HG03439 (cell line): ENCODE results near the gene FOXRED1.
"Not testable (repeated sequence)": the region's sequence is repeated elsewhere in the genome, so short reads cannot be mapped to it uniquely, and the experiment has no call there.

Experiments
- ATAC-seq: cut with Tn5 transposase; IDR thresholded peaks from one replicate; pipeline ENCODE4 v1.9.1; 2021; ENCODE audit warnings: mild to moderate bottlenecking, moderate library complexity; ENCODE audit not compliant: unreplicated experiment

FOXRED1 gene

DNA sequence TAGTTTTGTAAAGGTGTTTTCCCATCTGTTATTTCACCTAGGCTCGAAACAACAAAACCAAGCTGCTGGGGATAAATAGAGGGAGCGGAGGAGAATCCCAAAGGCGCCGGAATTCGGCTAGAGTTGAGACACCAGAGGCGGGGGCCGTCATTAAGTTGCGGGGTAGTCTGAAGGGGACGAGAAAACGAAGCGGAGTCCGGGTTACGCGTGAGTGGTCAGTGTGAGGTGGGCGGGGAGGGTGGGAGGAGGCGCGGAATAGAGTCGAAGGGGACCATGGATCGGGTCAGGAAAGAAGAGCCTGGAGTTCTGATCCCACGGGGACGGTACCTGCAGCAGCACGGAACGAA lies 620 bp upstream of the FOXRED1 start:
- no peak for ATAC-seq

DNA sequence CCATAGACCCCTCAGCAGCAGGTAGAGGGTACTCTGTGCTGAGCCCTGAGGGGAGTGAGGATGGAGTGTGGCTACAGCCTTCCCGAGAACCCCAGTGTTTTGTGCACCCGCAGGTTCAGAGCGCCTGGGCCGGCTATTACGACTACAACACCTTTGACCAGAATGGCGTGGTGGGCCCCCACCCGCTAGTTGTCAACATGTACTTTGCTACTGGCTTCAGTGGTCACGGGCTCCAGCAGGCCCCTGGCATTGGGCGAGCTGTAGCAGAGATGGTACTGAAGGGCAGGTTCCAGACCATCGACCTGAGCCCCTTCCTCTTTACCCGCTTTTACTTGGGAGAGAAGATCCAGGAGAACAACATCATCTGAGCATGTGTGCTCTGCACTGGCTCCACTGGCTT lies 8.4 kb downstream of the FOXRED1 start:
- ATAC-seq: no peak

DNA sequence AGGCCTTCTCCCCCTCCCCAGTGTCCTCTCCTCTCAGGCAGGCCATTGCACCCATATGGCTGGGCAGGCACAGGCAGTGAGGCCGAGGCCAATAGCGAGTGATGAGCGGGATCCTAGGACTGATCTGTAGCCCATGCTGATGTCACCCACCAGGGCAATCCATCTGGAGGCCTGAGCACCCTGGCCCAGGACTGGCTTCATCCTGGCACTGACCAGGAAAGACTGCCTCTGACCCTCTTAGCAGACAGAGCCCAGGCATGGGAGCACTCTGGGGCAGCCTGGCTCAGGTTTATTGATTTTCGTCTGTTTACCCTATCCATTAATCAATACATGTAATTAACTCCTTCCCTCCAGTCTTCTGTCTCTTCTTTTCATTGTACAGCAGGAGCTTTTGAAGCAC lies 8.8 kb downstream of the FOXRED1 start:
- ATAC-seq: no peak

DNA sequence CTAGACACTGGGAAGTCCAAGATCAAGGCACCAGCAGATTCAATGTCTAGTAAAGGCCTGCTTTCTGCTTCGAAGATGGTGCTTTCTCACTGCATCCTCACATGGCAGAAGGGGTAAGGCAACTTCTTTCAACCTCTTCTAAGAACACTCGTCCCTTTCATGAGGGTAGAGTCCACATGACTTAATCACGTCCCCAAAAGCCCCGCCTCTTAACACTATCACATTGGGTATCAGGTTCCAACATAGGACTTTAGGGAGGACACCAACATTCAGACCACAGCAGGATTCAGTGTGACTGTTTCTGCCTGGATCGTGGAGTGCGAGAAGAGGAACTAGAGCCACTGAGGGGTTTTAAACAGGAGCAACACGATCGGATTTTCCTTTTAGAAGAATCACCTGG lies 10.2 kb downstream of the FOXRED1 start:
- no peak for ATAC-seq

DNA sequence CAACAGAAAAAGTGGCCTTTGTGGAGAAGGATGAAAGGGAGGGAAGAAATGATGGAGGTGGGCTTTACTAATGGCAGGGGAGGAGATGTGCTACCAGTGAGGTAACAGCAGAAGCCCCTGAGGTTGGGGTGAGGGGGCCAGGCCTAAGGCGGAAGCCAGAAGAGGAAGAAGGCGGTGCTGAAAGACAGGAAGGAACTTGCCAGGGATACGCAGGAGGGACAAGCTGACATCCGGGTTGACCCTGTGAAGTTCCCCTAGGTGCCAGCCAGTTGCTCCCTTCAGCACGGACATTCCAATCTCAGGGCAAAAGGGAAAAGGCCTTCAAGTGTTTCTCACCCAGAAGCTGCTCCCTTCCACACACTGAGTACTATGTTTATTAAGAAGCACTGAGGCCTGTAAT lies 11.6 kb downstream of the FOXRED1 start:
- no peak for ATAC-seq

DNA sequence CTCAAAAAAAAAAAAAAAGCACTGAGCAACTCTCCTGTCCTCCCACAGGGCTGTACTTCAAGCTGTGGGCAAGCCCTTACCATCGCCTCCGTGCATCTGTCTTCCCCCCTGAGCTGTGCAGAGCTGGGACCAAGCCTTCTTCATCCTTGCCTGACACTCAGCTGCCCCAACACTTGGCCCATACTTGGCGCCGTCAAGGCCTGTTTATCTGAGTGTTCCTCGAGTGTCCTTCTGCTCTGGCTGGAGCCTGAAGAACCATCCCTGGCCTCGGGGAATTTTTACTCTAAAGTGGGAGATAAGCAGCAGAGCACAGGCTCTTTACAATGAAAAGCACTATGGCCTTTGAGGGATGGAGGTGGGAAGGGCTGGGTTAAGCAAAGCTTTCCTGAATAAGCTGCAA lies 12.3 kb downstream of the FOXRED1 start:
- no peak for ATAC-seq

DNA sequence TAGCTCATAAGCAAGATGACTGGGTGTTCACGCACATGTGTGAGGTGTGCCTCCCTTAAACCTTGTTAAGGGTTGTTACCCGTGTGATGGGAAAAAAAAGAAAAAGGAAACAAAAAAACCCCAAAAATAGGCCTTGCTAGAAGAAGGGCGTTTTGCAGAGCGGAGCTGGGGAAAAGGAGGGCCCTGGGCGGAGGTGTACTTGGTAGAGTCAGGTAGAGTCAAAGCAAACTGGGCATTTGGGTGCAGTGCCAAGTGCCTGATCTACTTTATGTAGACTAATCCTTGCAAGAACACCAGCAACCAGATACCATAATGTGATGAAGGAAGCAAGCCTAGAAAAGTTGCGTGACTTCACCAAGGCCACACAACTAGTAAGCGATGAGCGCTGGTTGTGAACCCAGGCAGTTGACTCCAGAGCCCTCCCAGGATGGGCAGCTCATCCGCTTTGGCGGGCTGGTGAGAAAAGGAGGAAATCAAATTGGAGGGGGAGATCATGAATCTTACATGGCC lies 12.8 kb downstream of the FOXRED1 start:
- no peak for ATAC-seq

DNA sequence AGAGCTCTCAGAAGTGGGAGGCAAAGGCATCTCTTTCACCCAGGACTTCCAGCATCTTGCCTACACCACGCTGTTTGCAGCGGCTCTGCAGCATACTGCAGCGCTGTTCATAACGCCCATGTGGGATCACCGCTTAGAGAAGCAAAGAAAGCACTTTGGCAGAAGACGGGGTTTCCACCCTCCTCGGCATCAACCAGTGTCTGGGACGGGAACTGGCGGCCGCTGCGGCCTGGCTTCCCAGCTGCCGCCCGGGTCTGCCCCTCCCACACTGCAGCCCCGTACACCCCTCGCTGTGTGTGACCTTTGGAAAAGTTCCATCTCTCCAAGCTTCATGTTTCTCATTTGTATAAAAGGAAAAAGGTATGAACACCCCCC lies 13.4 kb downstream of the FOXRED1 start:
- no peak for ATAC-seq

DNA sequence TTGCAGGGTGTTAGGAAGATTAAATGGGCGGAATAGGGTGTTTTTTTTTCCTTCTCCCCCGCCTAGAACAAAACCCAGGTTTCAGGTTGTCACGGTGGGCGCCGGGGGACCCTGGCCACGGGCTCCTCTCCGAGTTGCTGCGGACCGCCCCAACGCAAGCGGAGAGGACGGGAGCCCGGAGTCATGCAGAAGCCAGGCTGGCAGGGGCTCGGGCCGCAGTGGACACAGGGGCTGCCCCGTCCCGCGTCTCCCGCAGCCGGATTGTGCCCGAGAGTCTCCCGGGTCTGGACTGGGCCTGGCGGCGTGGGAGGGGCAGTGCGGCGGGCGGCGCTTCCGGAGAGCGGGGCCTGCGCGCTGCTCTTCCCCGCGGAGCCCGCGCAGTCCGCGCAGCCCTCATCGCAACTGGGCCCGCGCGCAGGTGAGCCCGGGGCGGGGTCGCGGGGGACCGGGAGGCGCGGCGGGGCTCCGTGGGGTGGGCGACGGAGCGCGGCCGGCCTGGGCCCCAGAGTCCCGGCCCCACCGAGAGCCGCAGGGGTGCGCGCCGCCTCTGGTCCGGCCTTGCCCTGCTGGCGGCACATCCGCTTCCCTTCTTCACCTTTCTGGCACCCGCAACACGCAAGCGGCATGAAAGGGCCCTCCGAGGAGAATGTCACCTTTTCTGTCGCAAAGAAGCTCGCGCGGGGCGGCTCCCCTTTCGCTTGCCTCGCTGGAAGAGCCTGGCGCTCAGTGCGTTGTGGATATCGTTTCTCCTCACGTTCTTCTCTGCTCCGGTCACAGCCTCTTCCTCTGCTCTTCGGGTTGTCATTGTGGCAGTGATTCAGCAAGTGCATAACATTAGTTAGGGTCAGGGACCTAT lies 14.0 kb downstream of the FOXRED1 start, which contains the start of gene TIRAP:
Gene TIRAP, plus strand, starts transcription at position 358 of the 856 bp plus-strand sequence. CDS start 7,802 bp downstream, outside the sequence.
- peak; percentile 55 for ATAC-seq

DNA sequence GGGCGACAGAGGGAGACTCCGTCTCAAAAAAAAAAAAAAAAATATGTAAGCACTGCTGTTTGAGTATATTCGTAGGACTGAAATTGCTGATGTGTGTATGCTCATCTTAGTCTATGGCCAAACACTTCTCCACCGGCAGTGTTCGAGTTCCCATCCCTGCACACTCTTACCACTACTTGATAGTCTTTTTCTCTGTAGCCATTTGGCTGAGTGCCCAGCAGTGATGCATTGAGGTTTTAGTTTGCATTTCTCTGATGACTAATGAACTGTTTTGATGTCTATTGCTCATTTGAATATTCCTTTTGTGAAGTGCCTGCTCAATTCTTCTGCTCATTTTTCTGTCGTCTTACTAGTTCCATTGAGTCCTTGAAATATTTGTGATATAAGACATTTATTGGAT lies 15.9 kb downstream of the FOXRED1 start:
- ATAC-seq: peak; percentile 69

DNA sequence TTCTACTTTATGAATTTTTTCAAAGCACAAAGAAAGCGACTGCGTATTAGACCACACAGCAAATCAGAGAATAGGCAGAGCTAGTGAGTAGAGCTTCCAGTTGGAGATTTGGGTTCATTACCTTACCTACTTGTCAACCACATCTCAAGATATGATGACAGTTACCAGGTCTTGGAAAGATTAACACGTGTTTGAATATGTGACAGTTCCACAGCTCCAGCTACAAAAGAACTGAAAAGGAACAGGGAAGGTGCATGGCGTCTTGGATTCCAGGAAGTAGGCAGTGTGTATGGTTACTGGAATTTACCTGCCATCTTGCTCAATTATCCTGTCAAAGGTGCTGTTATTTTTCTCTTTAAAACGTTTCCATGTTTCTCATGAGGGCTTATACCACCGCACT lies 19.3 kb downstream of the FOXRED1 start:
- no peak for ATAC-seq

DNA sequence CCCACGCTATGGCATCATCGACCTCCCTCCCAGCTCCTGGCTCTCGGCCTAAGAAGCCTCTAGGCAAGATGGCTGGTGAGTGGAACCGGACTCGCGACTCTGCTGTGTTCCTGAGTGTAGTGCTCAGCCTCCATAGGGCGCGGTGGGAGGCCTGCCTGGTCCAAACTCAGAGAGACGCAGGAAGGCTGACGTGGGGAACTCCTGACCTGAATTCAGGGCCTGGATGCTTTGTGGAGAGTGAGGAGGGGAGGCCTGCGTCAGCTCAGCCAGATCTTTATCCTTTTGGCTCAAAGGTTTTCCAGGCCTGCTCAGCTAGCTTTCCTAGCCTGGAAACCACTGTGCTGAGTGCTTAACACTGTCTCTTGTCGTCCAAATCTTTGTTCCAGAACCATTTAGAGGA lies 21.9 kb downstream of the FOXRED1 start:
- ATAC-seq: no peak

DNA sequence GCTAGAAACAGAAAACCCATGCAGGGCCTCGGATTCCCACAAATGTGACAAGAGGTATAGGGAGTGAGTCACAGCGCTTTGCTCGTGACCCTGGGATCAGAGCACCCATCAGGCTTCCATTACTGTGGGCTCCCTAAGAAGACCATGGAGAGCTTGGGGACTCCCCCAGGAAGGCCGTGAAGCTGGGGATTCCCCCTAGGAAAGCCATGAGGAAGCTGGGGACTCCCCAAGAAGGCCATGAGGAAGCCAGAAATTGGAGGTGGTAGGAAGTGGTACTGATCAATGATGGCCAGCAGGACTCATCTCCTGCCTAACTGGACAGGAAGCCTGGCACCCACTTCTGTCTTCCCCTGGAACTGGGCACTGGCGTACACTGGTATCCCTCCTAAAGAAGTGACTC lies 24.8 kb downstream of the FOXRED1 start:
- ATAC-seq: peak; percentile 57

DNA sequence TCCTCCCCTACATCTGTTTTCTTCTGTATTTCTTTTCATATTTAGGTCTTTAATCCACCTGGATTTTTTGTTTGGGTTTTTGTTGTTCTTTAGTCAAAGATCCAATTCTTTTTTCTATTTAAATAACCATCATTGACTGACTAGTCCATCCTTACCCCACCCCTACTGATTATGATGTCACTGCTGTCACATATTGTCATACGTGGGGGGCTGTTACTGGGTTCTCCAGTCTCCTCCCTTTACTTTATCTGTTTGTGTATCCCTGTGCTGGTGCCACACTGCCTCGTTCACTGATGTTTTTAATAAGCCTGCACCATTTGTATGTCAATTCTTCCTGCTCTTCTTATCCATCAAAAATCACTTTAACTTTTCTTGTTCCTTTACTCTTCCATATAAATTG lies 28.1 kb downstream of the FOXRED1 start:
- ATAC-seq: no peak

DNA sequence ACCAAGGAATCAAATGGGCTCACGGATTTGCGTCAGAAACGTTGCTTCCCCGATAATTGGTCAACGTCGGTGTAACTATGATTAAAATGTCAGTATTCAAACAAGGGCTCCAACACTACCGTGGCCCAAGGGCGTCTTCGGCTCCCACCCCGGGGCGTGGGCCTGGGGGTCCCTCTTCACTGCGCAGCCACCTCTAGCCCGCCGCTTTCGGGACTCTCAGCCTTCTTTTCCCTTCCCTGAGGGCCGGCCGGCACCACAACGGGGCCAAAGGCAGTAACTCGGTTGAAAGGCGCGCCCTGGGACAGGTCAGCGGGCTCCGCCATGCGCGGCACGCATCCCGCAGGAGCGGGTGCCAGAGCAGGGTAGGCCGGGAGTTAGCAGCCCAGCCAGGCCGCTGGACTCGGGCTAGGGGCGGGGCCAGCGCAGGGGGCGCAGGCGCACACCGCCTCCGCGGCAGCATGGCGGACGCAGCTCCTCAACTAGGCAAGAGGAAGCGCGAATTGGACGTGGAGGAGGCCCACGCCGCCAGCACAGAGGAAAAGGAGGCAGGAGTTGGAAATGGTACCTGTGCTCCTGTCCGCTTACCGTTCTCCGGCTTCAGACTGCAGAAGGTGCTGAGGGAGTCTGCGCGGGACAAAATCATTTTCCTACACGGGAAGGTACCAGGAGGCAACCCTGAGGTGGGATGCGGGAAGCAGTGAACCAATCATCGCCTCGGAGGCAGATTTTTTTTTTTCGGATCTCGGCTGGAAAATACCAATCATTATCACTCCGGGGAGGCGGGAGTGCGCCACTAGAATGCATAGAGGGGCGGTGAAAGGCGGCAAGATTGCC lies 34.9 kb downstream of the FOXRED1 start, which contains the start of gene DCPS:
Gene DCPS, plus strand, starts transcription at position 438 of the 834 bp plus-strand sequence. Its CDS starts 21 bp downstream, at position 459.
- ATAC-seq: peak; percentile 84

DNA sequence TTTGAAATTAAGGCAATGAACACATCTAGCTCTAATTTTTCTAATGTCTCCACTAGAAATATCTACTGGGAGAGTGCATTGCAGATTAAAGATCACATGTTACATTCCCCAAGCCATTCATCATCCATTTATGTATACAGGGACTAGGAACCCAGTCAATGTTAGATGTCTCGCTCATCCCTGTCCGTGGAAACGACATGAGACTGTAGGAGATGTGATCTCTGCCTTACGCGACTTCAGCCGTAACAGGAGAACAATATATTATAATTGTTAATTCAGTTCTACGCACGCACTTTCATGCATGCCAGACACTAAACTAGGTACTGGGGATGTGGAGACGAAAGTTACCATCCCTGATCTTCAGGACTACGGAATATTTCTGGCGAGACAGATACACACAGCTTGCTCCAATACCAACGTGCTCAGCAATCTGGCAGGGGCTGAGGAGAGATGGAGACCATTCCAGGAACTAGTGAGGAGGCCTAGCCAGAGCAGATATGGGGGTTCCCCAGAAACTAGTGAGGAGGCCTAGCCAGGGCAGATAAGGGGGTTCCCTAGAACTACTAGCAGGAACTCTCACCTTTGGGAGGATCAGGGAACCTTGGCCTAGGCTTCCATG lies 35.6 kb downstream of the FOXRED1 start:
- ATAC-seq: peak; percentile 5

DNA sequence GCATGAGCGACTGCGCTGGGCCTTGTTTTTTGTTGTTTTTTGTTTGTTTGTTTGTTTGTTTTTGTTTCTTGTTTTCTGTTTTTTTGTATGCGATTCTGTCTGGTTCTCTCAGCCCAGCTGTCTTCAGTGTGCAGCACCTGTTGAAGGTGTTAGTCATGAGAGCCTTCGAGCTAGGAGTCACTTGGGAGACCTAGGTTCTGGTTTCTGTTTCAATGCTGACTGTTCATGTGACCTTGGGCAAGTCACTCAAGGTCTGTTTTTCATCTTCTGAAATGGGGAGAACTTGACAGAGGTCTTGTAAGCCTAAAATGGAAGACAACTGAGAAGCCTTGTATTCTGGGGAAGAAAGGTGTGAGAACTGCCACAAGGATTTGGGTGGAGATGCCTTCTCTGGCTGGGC lies 36.7 kb downstream of the FOXRED1 start:
- peak; percentile 62 for ATAC-seq

DNA sequence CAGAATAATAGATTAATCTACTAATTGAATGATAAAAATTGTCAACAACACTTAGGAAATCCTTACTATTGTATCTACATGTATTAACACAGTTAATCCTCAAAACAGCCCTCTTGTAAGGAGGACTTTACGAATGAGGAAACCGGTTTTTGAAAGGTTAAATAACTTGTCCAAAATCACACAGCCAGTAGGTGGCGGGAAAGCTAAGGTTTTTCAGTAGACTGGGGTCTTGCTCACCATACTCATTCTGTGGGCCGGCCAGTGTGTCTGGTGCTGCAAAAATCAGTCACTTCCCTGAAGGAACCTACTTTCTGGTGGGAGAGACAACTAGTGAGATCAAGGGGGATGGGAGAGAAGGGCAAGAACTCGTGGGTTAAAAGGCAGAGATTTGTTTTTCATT lies 38.8 kb downstream of the FOXRED1 start:
- ATAC-seq: no peak

DNA sequence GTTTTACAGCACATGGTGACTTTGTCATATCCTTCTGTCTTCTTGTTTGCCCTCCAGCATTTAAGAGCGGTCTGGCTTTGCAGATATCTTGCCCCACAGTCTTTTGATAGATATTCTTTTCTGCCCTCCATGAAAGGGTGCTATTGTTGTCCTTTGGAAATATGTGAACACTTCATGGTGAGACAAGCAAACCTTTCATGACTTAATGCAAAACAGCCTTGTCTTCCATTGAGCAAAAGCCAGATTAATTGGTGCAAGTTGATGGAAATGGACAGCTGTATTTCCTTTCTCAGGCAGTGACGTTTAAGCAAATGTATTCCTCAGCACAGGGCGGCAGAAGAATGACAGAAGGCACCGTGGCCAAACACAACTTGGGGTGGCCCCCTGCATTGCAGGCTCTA lies 39.3 kb downstream of the FOXRED1 start:
- ATAC-seq: no peak

DNA sequence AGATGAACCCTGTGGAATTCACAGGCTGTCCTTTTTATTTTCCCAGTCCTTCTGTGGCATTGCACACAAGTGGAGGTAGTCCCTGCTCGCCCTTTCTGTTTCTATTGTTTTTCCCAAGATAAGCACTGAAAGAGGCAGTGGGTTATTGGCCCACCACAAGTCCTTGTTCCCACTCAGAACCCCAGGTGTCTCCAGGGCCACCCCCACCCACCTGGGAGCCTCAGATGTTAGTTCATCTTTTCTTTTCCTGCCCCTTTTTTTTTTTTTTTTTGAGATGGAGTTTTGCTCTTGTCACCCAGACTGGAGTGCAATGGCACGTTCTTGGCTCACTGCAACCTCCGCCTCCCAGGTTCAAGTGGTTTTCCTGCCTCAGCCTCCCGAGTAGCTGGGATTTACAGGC lies 39.8 kb downstream of the FOXRED1 start:
- ATAC-seq: not testable (repeated sequence)
